ENCODE results near the gene CES4A.
"Not testable (repeated sequence)": the region's sequence is repeated elsewhere in the genome, so short reads cannot be mapped to it uniquely, and the experiment has no call there.

Gene CES4A

DNA sequence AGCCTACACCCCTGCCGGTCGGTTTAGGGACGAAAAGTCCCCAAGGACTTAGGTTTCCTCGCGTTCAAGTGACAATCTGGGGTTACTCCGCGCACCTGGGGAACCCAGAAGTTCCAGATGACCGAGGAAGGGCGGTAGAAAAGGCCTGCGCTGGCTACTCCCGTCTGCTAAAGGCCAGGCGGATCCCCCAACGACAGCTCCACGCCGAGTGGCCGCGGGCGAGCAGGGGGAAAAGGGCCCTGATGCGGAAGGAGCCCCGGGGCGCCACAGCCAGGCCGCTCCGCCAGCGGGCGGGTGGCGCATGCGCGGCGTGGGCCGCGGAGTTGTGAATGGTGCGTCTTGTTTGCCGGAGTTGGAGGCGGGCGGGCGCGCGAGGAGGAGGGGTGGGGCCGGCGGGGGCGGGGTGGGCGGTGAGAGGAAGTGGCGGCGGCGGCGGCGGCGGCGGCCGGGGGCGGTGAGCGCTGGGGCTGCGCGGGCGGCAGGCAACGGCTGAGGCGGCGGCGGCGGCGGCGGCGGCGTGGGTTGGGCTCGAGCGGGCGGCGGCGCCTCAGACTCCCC is 40.4 kb downstream of the CES4A start, which contains the start of gene CBFB:
TSS of gene CBFB (plus strand) at position 454 of the 558 bp plus-strand sequence. CDS start 259 bp downstream, outside the sequence.
- intact Hi-C loops (cut with DNase I), result loop anchor here (2.0 to 10.0 kb wide), 2 partner anchors 64 to 80 kb away; partner anchors contain the start of genes CES3 and PHAF1
- DNase-seq, result peak; percentile 73 to 96 (median 92)

DNA sequence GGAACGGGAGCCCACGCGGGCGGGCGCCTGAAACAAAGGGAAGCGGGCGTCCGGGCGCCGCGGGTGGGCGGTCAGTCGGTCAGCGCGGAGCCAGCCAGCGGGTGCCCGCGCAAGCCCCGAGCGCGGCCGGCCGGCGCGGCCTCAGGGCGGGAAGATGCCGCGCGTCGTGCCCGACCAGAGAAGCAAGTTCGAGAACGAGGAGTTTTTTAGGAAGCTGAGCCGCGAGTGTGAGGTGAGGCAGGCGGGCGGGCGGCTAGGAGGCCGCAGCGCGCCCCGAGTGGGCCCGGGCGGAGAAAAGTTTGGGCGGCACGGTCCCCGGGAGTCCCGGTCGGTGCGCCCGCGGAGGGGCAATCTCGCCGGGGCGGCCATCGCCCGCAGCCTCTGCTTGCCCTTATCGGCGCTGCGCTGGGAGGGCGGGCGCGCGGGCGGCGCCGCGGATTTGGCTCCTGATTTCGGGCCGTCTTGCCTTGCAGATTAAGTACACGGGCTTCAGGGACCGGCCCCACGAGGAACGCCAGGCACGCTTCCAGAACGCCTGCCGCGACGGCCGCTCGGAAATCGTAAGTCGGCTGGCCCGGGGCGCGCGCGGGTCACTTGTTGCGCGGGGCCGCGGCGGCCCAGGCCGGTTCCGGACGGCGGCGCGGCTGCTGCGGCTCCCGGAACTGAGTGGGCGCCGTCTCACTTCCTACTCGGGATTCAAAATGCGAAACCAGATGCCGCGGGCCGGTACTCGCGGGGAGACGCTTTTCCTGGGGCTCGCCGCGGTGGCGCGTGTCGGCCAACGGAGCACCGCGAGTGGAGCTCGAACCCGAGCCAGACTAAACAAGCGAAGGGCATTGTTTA is 41.1 kb downstream of the CES4A start:
- intact Hi-C loops (cut with DNase I), result loop anchor here (2.0 to 10.0 kb wide), 2 partner anchors 65 to 79 kb away; partner anchors contain the start of genes CES3 and PHAF1
- DNase-seq, result peak in 40 of 42 donors; percentile 21 to 77 (median 48)

DNA sequence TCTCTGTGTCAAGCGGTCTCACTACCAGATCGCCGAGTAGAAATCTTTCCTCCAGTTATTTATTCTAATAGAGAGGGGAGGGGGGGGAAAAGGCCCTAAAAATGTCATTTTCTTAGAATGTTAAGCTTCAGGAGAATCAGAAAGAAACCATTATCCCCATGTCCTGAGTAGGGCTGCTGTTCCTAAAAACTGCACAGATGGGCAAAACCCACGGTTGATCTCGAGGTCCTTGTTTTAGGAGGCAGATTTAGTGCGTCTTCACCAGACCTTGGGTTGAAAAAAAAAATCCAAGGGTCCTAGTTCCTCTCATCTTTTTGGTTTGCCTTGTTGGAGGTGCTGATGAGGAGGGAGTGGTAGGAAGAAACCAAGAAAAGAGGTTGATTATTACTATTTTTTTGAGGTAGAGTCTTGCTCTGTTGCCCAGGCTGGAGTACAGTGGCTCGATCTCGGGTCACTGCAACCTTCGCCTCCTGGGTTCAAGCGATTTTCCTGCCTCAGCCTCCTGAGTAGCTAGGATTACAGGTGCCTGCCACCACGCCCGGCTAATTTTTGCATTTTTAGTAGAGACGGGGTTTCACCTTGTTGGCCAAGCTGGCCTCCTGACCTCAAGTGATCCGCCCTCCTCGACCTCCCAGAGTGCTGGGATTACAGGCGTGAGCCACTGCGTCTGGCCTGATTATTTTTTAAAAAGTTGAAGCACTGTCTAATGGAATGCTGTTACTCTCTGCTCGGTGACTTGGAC is 42.0 kb downstream of the CES4A start:
- peak in 4 of 42 donors; percentile 12 to 41 (median 30) for DNase-seq
- intact Hi-C loops (cut with DNase I), result no loop called here

DNA sequence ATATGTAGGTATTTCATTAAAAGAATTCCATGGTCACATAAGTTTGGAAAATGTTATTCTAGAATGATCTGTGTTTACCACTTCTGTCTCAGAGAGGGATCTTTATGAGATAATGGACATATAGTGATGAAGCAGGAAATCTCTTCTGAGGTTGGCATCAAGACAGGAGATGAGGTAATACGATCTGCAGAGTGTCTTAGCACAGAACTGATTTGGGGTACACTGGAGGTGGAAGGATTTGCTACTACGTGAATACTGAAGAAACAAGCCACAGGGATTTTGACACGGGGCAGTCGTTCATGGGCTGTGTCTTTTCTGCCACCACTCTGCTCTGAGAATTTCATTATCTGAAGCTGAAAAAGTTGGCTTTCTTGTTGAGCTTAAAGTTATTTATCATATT is 46.1 kb downstream of the CES4A start:
- peak in 2 of 42 donors; percentile 20 to 41 for DNase-seq
- intact Hi-C loops (cut with DNase I), result no loop called here

DNA sequence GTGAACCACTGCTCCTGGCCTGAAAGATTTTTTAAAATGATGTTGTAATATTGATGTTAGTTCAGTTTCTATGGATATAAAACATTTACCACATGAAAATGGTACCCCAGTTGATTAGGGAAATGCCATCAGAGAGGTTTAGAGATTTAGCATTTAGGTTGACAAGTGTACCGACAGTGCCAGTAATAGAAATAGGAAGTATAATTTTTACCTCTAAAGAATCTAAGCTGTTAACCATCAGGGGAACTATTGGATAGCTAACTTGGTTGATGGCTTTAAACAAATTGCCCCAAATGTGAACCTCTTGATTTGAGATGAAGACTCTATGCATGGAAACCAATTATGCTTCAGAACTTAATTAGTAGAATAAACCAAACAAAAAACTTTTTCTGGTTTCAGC is 47.0 kb downstream of the CES4A start:
- intact Hi-C loops (cut with DNase I), result no loop called here
- no peak for DNase-seq

DNA sequence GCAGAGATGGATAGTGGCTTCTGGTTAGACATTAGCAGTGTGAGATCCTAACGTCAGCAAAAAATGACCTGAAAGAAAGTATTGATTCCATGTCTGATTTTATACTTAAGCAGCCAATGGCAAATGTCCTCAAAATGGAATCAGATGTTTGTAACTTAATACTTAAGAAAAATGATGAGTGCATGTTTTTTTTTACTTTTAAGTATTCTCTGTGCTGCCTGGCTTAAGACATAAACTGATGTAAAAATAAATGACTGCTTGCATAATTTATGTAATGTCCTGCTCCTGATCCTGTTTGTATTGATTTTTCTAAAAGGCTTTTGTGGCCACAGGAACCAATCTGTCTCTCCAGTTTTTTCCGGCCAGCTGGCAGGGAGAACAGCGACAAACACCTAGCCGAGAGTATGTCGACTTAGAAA is 47.9 kb downstream of the CES4A start:
- DNase-seq, result peak in 1 of 42 donors; percentile 26
- intact Hi-C loops (cut with DNase I), result no loop called here

DNA sequence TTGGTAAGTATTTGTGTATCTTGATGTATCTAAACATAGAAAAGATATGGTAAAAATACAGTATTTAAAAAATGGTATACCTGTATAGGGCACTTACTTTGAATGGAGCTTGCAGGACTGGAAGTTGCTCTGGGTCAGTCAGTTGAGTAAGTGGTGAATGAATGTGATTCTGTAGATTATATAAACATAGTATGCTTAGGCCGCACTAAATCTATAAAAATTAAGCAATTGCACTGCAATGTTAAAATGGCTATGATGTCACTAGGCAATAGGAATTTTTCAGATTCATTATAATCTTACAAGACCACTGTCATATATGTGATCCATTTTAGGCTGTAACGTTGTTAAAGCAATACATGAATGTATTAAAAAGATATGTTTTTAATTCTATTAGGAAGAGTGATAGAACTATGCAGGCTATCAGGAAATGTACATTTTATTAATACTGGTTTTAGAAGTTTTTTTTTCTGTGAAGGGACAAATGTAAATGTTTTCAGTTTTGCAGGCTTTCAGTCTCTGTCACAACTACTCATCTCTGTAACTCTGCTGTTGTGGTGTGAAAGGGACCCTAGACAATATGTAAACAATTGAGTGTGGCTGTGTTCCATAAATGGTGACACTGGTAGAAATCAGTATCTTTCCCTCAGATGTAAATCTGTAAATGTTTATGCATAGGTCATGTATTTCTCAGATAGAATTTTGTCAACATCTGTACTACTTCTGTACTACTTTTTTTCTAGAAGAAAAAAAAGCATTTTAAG is 51.1 kb downstream of the CES4A start:
- intact Hi-C loops (cut with DNase I), result no loop called here
- no peak for DNase-seq

DNA sequence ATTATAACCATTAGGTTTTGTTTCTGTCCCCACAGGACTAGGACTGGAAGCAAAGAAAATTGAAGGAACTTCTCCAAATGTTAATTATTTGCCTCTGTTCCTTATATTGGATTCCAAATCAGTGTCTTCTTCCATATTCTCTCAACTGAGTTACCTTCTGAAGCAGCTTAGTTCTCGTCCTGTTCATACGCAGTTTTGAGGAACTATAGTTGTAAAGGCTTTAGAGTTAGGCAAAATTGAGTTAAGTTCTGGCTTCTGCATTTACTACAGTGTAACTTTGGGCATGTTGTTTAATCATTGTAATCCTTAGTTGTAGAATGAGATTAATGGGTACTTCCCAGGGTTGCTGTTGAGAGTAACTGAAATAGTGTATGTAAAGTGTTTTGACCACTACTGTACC is 51.8 kb downstream of the CES4A start:
- intact Hi-C loops (cut with DNase I), result no loop called here
- DNase-seq, result no peak

DNA sequence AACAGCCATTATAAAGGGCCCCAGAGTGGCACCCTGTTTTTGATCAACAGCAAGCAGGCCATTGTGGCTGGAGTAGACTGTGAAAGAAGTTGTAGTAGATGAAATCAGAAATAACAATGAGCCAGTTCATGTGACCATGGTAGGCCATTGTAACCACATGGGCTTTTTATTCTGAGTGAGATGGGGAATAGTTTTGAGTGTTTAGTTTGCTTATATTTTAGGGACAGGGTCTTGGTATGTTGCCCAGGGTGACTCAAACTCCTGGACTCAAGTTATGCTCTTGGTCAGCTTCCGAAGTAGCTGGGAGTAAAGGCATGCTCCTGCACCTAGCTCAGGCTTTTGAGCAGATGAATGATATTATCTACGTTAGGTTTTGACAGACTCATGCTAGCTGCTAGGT is 52.5 kb downstream of the CES4A start:
- DNase-seq, result peak in 11 of 42 donors; percentile 20 to 73 (median 23)
- intact Hi-C loops (cut with DNase I), result no loop called here

DNA sequence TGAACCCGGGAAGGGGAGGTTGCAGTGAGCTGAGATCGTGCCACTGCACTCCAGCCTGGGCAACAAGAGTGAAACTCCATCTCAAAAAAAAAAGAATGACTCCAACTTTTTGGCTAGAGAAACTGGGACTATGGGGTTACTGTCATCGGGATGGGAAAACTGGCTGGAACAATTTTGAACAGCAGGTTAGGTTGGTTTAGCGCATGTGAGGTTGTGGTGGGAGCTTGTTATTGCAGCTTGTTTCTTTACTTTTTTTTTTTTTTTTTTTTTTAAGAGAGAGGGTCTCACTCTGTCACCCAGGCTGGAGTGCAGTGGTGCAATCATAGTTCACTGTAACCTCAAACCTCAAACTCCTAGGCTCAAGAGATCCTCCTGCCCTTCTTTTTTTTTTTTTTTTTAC is 53.1 kb downstream of the CES4A start:
- DNase-seq; intact Hi-C loops (cut with DNase I): not testable (repeated sequence)

DNA sequence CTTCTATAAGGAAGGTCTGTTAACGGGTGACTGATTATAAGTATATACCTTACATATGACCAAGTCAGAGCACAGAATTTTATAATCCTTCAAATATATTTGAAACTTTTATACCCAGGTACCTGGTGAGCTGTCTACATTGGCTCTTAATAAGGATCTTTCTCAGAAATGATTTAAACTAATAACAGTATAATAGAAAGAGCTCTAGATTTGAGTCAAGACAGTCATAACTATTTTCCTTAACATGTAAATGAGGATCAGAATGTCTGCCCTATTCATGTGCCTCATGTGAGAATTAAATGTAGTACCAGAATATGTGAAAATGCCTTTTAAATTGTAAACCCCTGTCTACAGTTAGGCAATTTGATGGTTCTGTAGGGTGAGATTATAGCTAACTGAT is 55.0 kb downstream of the CES4A start:
- DNase-seq, result no peak
- intact Hi-C loops (cut with DNase I), result no loop called here

DNA sequence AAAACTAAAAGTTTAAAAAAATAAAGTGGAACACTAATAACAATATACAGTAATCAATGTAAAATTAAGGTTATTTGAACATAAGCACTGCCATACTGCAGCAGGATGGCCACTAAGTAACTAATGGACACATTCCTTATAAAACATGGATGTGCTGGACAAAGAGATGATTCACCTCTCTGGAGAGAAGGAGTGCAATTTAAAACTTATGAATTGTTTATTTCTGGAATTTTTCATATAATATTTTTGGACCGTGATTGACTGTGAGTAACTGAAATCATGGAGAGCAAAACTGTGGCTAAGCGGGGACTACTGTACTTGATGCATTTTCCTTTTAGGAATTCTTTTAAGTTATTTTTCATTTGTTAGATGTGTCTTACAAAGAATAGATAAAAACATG is 62.4 kb downstream of the CES4A start:
- intact Hi-C loops (cut with DNase I), result no loop called here
- DNase-seq, result no peak

DNA sequence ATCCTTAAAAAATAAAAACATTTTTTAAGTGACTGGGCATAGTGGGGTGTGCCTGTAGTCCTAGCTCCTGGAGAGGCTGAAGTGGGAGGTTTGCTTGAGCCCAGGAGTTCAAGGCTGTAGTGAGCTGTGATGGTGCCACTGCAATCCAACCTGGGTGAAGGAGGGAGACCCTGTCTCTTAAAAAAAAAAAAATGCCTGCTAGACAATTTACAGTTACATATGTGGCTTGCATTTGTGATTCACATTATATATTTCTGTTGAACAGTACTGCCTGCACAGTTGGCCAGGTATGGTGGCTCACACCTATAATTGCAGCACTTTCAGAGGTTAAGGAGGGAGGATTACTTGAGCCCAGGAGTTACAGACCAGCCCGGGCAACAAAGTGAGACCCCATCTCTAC is 64.0 kb downstream of the CES4A start:
- no peak for DNase-seq
- intact Hi-C loops (cut with DNase I), result no loop called here

DNA sequence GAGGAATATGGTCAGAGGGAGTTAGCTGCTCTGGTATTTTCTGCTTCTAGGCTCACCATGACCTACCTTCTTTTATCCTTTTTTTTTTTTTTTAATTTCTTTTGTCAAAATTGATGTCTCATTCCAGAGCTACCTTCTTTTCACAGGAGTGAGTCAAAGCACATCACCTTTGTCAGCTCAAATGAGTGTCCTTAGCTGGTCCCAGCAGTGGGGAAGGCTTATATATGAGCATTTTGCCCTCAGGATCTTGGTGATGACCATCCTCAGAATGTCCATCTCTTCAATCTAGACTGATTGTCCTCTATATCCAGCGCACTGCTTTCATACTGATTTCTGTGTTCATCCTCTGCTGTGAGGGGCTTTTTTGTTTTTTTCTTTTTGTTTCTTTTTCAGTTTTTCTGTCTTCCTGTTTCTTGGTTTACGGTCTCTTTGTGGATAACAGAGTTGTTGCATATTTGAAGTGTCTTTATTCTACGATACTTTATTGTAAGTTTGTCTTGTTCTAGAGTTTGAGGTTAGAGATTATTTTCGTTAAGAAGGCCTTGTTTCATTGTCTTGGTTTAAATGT is 65.5 kb downstream of the CES4A start:
- DNase-seq, result no peak
- intact Hi-C loops (cut with DNase I), result no loop called here

DNA sequence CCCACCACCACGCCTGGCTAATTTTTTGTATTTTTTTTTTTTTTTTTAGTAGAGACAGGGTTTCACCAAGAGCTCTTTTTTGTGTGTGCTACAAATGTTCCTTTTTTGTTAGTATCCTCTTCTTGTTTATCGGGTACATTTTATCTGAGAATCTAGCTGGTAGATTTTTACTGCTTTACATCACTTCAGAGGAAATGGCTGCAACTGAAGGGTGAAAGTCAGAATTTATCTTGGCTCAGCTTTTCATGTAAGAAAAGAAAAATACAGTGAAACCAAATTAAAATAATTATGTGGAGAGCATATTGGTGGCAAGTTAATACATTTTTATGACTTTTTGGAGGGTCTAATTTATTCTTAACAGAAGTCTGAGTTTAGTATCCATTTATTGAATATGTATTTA is 66.5 kb downstream of the CES4A start:
- intact Hi-C loops (cut with DNase I), result no loop called here
- no peak for DNase-seq

DNA sequence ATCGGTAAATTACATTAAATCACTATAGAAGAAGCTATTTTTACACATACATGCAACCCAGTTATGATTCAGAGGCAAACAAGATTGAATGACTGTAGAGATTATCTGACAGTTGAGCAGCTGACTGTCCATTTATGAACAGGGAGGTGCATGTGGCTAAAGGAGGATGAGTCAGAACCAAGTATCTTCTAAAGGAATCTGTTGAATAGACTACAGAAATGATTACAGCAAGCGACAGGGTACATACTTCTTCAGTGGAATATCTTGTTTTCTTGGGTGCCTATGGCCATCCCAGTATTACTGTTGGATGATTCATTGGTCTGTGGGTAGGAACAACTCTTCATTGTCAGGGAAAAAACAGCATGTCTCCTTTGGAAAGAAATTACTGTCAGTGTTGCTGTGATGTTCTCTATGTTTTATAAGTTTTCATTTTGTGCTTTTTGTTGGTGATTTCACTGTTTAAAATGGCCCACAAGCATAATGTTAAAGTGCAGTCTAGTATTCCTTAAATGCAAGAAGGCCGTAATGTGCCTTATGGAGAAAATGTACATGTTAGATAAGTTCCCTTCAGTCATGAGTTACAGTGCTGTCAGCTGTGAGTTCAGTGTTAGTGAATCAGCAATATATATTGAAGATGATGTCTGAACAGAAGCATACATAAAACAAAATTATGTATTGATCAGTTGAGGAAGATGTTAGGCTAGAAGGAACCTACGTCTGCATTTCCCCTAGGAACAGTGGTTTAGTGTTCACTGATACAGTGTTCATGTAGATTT is 67.5 kb downstream of the CES4A start:
- intact Hi-C loops (cut with DNase I), result no loop called here
- no peak for DNase-seq

Measured in head of caudate nucleus (tissue), 42 donors.